Effector memory CD4-positive, alpha-beta T cell (primary cell): Measurements from ENCODE around the gene IFT52.
A peak's percentile ranks its signal among the peaks of the same experiment; 100 is the strongest.
"Not testable (repeated sequence)": the region's sequence is repeated elsewhere in the genome, so short reads cannot be mapped to it uniquely, and the experiment has no call there.

Source experiments
- DNase-seq, 3 donors: peaks; one replicate each; pipeline ENCODE4 v3.0.0-alpha.2; 2020
- H3K27ac ChIP-seq: 2 replicates; pipeline ENCODE4 v1.7.0; 2013; ENCODE audit warnings: mild to moderate bottlenecking, low read length, moderate library complexity; ENCODE audit not compliant: insufficient read depth, poor library complexity, severe bottlenecking
- H3K27me3 ChIP-seq: replicated peaks from 2 replicates; pipeline ENCODE4 v1.7.0; 2013; ENCODE audit warnings: mild to moderate bottlenecking, low read length; ENCODE audit not compliant: insufficient read depth, control insufficient read depth, poor library complexity, severe bottlenecking
- H3K36me3 ChIP-seq: 2 replicates; pipeline ENCODE4 v1.7.0; 2013; ENCODE audit warnings: mild to moderate bottlenecking, low read length, moderate library complexity; ENCODE audit not compliant: control insufficient read depth, insufficient read depth
- H3K4me1 ChIP-seq: 2 replicates; pipeline ENCODE4 v1.7.0; 2013; ENCODE audit warnings: low read length, mild to moderate bottlenecking; ENCODE audit not compliant: control insufficient read depth, insufficient read depth, poor library complexity, severe bottlenecking
- H3K4me3 ChIP-seq: 2 replicates; pipeline ENCODE4 v1.7.0; 2013; ENCODE audit warnings: low read length, low read depth, mild to moderate bottlenecking; ENCODE audit not compliant: insufficient read depth, poor library complexity, severe bottlenecking
- H3K9me3 ChIP-seq: 2 replicates; pipeline ENCODE4 v1.7.0; 2013; ENCODE audit warnings: mild to moderate bottlenecking, low read length, moderate library complexity; ENCODE audit not compliant: control insufficient read depth

The IFT52 gene

DNA sequence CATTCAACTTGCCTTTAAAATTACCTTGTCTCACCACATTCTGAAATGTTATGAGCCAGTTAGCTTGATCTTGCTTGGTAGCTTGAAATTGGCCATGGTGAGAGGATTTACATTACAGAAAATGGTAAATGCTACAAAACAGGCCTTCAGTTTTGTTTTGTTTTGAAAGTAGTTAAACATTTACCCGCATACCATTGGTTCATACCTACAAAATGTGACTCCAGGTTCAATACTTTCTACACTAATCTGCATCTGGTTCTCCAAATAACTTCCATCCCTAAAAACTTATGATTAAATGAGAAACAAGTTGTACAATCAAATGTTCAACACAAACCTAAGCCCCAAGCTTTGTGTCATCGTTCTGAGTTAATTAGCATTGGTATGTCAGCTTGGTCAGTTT, 45.7 kb downstream of the IFT52 start:
- Histone ChIP-seq H3K4me3 (no peak overlapping the region), H3K36me3 (peaks cover 16% of the 10 kb centered on the region), H3K9me3 (no peaks in the 10 kb centered on the region), H3K27ac (no peak overlapping the region), H3K27me3 (no peaks in the 10 kb centered on the region), H3K4me1 (no peaks in the 10 kb centered on the region)
- no peak for DNase-seq

DNA sequence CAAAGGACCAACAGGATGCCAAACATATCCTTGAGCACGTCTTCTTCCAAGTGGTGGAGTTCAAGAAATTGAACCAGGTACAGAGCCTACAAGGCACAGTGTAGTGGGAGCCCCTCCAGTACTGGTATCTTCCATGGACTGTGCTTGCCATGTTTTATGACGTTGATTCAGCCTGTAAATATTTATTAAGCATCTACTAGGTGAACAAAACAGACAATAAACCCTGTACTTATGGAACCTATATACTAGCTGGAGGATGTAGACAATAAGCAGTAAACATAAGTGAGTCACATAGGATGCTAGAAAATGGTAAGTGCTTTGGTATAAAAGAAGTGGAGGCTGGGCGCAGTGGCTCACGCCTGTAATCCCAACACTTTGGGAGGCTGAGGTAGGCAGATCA, 51.8 kb downstream of the IFT52 start:
- H3K36me3 ChIP-seq, result peaks cover 18% of the 10 kb centered on the region
- no peak overlapping the region for H3K27ac ChIP-seq
- no peaks in the 10 kb centered on the region for H3K9me3 ChIP-seq
- no peak overlapping the region for H3K4me3 ChIP-seq
- DNase-seq, result no peak
- no peaks in the 10 kb centered on the region for H3K27me3 ChIP-seq
- no peaks in the 10 kb centered on the region for H3K4me1 ChIP-seq

DNA sequence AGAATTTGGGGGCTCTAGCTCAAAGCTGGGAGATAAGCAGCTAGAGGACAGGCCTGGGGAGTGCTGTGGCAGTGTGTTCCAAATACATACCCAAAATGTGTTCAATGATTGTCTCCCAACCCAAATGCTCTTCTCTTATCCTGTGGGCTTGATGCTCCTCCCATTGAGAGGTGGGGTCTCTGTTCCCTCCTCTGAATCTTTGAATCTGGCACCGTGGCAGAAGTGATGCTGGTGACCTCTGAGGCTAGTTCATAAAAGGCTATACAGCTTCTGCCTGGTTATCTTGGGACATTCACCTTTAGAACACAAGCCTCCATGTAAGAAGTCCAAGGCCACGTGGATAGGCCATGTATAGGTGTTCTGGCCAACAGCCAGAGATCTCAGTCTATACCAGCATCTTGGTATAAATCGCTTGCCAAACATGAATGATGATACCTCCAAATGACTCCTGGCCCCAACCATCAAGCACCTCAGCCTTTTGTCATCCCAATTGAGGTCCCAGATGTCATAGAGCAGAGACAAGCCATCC, 60.3 kb downstream of the IFT52 start:
- no peaks in the 10 kb centered on the region for H3K4me1 ChIP-seq
- no peaks in the 10 kb centered on the region for H3K27me3 ChIP-seq
- no peak overlapping the region for H3K4me3 ChIP-seq
- no peak overlapping the region for H3K27ac ChIP-seq
- peaks cover 11% of the 10 kb centered on the region for H3K36me3 ChIP-seq
- DNase-seq, result no peak
- H3K9me3 ChIP-seq, result no peaks in the 10 kb centered on the region

DNA sequence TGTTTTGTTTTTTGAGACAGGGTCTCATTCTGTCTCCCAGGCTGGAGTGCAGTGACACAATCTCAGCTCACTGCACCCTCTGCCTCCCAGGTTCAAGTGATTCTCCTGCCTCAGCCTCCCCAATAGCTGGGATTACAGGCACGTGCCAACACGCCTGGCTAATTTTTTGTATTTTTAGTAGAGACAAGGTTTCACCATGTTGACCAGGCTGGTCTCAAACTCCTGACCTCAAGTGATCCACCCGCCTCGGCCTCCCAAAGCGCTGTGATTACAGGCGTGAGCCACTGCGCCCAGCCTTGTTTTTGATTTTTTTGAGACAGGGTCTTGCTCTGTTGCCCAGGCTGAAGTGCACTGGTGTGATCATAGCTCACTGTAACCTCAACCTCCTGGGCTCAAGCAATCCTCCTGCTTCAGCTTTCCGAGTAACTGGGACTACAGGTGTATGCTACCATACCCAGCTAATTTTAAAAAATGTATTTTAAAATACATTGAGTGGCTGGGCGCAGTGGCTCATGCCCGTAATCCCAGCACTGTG, 61.0 kb downstream of the IFT52 start:
- not testable (repeated sequence) for H3K27me3 ChIP-seq, DNase-seq, H3K9me3 ChIP-seq, H3K36me3 ChIP-seq, H3K4me3 ChIP-seq, H3K27ac ChIP-seq, H3K4me1 ChIP-seq

DNA sequence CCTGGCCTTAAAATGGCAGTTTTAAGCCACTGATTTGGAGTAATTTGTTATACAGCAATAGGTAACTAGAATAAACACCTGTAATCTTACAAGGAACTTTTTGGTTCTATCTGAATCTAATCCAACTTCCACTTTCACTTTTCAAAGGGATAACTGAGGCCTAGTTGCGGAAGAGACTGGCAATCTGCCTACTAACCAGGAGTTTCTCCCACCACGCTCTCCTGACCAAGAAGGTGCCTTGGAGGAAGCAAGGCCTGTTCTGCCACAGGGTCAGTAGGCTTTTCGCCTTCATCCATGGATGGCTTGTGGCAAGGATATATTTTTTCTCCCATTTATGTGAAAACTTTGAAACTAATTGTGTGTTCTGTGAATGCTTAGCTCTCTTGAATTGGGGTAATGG, 63.2 kb downstream of the IFT52 start:
- no peak overlapping the region for H3K27ac ChIP-seq

DNA sequence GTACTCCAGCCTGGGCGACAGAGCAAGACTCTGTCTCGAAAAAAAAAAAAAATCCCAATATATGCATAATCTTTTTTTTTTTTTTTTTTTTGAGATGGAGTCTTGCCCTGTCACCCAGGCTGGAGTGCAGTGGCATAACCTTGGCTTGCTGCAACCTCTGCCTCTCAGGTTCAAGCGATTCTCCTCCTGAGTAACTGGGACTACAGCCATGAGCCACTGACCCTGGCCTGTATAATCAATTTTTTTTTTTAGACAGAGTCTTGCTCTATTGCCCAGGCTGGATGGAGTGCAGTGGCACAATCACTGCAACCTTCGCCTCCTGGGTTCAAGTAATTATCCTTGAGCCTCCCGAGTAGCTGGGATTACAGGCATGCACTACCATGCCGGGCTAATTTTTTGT, 64.4 kb downstream of the IFT52 start:
- H3K4me3 ChIP-seq, H3K27me3 ChIP-seq, DNase-seq, H3K36me3 ChIP-seq, H3K9me3 ChIP-seq, H3K4me1 ChIP-seq, H3K27ac ChIP-seq: not testable (repeated sequence)

More for the DNA sequence above, 63.2 kb downstream of the IFT52 start:
- no peak for DNase-seq
- Histone ChIP-seq H3K9me3 (no peaks in the 10 kb centered on the region), H3K4me3 (no peak overlapping the region), H3K27me3 (no peaks in the 10 kb centered on the region), H3K4me1 (peaks cover 6% of the 10 kb centered on the region), H3K36me3 (no peaks in the 10 kb centered on the region)

DNA sequence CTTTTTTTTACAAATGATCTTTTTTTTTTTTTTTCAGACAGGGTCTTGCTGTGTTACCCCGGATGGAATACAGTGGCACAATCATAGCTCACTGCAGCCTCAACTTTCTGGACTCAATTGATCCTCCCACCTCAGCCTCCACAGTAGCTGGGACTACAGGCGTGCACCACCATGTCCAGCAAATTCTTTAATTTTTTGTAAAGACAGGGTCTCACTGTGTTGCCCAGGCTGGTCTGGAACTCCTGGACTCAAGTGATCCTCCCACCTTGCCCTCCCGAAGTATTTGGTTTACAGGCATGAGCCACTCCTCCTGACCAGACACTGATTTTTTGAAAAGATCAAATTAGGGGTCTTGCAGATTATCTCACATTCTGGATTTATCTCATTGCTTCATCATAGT, 65.2 kb downstream of the IFT52 start:
- Histone ChIP-seq H3K27me3 (no peaks in the 10 kb centered on the region), H3K9me3 (no peaks in the 10 kb centered on the region), H3K36me3 (no peaks in the 10 kb centered on the region), H3K4me3 (no peak overlapping the region), H3K4me1 (peaks cover 6% of the 10 kb centered on the region), H3K27ac (no peak overlapping the region)
- DNase-seq, result no peak

DNA sequence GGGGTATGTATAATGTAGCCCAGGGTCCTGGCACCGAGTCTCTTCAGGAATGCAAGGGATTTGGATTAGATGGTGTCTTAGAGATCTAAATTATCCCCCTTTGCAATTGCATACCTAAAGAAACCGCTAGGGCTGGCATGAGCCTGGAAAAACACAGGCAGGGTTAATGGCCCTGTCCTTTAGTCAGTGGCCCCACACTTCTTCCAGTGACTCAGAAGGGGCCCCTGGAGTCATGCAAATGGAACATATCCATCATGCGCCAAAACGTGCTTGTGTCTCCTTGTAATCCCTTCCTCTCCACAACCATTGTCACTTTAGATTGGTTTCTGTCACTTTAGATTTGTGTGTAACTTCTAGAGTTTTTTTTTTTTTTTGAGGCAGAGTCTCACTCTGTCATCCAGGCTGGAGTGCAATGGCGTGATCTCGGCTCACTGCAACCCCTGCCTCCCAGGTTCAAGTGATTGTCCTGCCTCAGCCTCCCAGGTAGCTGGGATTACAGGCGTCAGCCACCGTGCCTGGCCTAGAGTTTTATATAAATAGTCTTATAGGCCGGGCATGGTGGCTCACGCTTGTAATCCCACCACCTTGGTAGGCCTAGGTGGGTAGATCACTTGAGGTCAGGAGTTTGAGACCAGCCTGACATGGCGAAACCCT, 67.5 kb downstream of the IFT52 start:
- Histone ChIP-seq H3K4me3 (peak overlapping the region; percentile 73), H3K4me1 (peaks cover 6% of the 10 kb centered on the region), H3K36me3 (no peaks in the 10 kb centered on the region), H3K27ac (peak overlapping the region; percentile 86), H3K27me3 (no peaks in the 10 kb centered on the region), H3K9me3 (no peaks in the 10 kb centered on the region)
- no peak for DNase-seq

DNA sequence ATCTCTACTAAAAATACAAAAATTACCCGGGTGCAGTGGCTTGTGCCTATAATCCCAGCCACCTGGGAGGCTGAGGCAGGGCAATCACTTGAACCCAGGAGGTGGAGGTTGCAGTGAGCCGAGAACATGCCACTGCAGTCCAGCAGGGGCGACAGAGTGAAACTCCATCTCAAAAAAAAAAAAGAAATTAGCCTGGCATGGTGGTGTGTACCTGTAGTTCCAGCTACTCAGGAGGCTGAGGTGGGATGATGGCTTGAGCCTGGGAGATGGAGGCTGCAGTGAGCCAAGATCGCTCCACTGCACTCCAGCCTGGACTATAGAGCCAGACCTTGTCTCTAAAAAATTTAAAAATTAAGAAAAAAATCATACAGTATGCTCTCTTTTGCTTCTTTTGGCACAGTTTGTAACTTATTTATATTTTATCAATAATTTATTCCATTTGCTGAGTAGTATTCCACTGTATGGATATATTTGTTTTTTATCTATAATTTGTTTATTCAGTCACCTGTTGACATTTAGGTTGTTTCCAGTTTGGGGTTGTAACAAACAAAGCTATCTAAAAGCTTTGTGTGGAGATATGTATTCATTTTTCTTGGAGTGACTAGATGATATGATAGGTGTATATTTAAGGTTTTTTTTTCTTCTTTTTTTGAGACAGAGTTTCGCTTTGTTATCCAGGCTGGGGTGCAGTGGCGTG, 68.1 kb downstream of the IFT52 start:
- no peaks in the 10 kb centered on the region for H3K9me3 ChIP-seq
- no peak for DNase-seq
- no peak overlapping the region for H3K4me3 ChIP-seq
- no peaks in the 10 kb centered on the region for H3K36me3 ChIP-seq
- no peak overlapping the region for H3K27ac ChIP-seq
- no peaks in the 10 kb centered on the region for H3K27me3 ChIP-seq
- peaks cover 6% of the 10 kb centered on the region for H3K4me1 ChIP-seq

DNA sequence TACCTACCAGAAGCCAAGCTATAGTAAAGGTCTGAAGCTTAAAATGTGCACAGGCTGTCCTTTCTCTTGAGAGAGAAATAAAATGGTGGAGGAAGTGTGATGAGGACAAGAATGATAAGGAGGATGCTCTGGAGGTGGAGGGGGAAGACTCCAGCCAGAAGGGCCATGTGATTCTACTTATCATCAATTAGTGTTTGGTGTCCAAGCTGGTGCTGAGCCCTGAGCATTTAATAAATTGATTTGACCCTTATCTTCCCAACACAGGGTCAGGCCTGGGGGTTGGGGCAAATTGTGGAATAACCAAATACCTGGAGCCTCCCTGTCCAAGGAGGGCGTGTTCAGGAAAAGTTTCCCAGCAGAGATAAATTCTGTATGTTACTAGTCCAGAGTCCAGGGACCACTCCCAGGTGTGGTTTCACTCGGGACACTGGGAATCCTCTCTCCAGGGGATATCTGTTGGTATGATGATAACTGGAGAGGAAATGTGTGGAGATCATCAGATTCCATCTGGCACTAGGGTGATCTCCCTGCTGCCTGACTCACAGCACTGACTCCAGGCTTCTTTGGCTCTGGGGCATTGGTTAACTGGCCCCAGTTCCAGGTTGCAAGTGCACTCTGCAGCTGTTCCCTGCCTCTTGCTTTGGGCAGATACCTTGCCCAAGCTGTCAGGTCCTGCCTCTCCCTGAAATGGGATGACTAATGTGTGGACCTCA, 72.4 kb downstream of the IFT52 start:
- no peak for DNase-seq
- Histone ChIP-seq H3K4me1 (peaks cover 13% of the 10 kb centered on the region), H3K27me3 (no peaks in the 10 kb centered on the region), H3K27ac (no peak overlapping the region), H3K36me3 (no peaks in the 10 kb centered on the region), H3K9me3 (no peaks in the 10 kb centered on the region), H3K4me3 (no peak overlapping the region)
